Stimulated activated CD4-positive, alpha-beta T cell treated with anti-CD3 and anti-CD28 coated beads, Interleukin-2, amount 100 ng/mL, for 4 hours (primary cell): Measurements from ENCODE around the gene KRTAP5-1.
"Not testable (repeated sequence)": the region's sequence is repeated elsewhere in the genome, so short reads cannot be mapped to it uniquely, and the experiment has no call there.

Source experiments
- DNase-seq: peaks from one replicate; pipeline ENCODE4 v3.0.0-alpha.2; 2020; ENCODE audit warnings: low read depth

KRTAP5-1 gene, protein sequence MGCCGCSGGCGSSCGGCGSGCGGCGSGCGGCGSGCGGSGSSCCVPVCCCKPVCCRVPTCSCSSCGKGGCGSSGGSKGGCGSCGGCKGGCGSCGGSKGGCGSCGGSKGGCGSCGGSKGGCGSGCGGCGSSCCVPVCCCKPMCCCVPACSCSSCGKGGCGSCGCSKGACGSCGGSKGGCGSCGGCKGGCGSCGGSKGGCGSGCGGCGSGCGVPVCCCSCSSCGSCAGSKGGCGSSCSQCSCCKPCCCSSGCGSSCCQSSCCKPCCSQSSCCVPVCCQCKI

DNA sequence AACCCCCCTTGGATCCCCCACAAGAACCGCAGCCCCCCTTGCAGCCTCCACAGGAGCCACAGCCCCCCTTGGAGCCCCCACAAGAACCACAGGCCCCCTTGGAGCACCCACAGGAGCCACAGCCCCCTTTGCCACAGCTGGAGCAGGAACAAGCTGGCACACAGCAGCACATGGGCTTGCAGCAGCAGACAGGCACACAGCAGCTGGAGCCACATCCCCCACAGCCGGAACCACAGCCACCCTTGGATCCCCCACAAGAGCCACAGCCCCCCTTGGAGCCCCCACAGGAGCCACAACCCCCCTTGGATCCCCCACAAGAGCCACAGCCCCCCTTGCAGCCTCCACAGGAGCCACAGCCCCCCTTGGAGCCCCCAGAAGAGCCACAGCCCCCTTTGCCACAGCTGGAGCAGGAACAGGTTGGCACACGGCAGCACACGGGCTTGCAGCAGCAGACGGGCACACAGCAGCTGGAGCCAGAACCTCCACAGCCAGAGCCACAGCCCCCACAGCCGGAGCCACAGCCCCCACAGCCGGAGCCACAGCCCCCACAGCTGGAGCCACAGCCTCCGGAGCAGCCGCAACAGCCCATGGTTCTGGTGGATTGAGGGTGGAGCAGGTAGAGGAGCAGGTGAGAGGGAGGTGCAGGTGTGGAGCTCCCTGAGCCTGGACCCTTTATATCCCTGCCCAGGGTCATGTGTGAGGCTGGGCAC lies at the start of gene KRTAP5-1:
Gene KRTAP5-1, minus strand, starts transcription at position 623 of the 710 bp plus-strand sequence. Its CDS starts 34 bp downstream, at position 589.
- not testable (repeated sequence) for DNase-seq

DNA sequence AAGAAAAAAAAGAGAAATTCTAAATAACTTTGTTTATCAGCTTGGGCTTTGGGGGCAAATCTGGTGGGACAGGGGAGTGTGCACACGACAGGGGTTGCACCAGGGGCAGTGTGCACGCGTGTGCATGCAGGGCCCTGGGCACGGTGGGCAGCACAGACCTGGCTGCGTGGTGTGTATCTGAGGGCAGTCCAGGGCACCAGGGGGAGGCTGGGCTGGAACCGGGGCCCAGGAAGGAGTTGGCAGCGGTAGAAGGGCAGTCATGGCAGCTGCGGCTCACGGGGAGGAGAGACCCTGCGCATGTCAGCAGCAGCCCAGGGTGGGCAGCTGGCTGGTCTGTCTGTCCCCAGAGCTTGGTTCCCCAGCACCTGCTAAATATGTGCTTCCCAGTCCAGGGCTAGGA lies 48.8 kb upstream of the KRTAP5-1 start:
- DNase-seq, result no peak

DNA sequence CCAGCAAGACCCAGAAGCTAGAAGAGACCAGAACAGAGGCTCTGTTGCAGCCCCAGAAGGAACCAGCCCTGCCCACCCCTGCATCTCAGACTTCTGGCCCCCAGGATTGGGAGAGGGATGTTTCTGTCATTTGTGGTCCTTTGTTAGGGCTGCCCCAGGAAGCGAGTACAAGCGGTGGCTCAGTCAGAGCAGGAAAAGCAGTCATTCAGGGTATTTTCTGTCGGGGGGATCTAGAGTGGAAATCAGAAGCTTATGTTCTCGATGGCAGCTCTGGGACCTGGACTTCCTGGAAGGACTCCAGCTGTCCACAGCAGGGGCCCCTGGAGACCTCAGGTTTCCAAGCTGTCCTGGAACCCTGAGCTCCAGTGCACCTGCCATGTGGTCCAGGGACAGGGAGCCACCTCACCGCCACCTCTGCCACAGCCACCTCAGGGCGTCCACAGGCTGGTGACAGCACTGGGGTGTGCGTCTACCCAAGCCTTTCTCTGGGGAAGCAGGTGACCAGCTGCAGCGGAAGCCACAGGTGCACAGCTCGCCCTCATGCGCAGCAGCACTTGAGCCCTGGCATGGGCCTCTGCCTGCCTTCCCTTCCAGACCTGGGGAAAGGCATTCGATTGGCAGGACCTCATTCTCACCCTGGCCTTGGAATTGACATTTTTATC lies 47.1 kb upstream of the KRTAP5-1 start:
- no peak for DNase-seq

DNA sequence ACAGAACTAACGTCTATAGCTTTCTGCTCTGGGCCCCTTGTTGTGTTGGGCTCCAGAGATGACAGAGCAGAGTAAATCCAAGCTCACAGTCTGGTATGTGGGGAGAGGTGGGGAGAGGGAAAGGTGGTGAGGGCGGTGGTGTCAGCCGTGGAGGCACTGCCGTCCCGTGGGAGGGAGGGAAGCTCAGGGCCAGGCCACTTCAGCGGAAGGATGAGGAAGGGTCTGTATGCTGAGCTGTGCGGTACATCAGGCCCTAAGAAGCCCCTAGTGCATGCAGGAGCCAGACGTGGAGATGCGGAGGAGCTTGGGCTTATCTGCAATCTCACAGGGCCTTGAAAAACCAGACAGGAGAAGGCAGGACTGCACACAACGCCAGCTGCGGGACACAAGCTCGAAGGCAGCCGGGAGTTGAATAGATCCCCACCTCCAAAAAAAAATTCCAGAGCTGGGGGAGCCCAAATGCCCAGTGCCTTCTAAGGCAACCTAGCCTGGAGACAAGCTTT lies 46.0 kb upstream of the KRTAP5-1 start:
- DNase-seq, result no peak

DNA sequence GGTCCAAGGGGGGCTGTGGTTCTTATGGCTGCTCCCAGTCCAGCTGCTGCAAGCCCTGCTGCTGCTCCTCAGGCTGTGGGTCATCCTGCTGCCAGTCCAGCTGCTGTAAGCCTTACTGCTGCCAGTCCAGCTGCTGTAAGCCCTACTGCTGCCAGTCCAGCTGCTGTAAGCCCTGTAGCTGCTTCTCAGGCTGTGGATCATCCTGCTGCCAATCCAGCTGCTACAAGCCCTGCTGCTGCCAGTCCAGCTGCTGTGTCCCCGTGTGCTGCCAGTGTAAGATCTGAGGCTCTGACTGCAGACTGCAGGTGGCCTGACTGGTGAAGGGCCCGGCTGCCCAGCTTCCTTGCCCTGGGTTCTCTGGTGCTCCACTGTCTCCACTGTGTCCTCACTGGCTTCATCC lies 45.2 kb upstream of the KRTAP5-1 start:
- no peak for DNase-seq

DNA sequence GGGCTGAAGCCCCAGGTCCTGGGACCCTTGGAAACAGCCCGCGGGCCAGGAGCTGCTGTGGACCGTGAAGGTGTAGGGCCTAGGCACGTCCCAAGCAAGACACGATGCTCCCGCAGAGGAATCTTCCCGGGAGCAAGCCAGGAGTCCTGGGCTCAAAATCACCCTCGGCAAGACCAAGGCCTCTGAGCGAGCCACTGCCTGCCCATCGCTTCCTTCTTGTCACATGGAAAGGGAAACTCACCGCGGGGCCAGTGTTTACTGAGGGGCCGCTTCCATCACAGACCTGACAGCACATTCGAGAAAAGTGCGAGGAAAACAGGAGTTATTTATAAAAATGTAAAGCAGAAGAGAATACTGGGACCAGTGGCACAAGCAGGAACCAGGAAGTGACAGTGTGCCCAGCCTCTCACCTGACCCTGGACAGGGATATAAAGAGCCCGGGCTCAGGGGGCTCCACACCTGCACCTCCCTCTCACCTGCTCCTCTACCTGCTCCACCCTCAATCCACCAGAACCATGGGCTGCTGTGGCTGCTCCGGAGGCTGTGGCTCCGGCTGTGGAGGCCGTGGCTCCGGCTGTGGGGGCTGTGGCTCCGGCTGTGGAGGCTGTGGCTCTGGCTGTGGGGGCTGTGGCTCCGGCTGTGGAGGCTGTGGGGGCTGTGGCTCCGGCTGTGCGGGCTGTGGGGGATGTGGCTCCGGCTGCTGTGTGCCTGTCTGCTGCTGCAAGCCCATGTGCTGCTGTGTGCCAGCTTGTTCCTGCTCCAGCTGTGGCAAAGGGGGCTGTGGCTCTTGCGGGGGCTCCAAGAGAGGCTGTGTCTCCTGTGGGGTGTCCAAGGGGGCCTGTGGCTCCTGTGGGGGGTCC lies 44.5 kb upstream of the KRTAP5-1 start, which contains the start of gene KRTAP5-5:
Gene KRTAP5-5, plus strand, starts transcription at position 450 of the 860 bp plus-strand sequence. Its CDS starts 66 bp downstream, at position 516.
- no peak for DNase-seq

DNA sequence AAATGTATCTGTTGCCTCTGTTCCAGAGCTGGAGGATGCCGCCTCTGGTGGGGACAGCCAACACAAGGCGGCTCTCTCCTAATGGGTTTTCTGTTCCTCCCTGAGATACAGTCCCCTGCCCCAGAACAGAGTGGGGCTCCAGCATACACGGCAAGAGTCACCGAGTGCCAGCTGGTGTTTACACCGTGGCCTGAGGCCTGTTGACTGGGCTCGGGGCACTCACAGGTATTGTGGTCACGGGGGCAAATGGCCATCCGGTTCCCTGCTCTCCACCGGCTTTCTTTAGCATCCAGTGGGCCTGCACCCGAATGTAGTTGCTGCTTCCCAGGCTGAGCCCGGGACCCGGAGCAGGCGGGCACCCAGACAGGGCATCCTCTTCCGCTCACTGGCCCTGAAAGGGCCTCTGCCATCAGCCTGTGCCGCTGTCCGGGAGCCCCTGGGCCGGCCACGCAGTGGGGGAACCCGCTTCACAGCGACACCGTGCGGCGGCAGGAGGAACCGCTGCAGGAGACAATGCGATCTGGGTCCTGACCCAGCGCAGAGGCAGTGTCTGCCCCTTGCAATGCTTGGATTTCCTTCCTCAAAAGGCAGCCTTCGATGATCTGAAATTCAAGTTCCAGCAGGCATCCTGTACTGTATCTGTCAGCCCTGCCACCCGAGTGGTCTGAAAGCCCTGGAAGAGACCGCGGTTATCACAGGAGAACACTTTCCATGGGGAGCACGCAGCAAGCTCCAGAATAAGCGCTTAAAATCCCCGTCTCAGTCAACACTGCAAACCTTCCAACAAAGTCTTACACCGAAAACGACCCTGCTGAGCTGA lies 43.6 kb upstream of the KRTAP5-1 start:
- DNase-seq, result peak; percentile 24

DNA sequence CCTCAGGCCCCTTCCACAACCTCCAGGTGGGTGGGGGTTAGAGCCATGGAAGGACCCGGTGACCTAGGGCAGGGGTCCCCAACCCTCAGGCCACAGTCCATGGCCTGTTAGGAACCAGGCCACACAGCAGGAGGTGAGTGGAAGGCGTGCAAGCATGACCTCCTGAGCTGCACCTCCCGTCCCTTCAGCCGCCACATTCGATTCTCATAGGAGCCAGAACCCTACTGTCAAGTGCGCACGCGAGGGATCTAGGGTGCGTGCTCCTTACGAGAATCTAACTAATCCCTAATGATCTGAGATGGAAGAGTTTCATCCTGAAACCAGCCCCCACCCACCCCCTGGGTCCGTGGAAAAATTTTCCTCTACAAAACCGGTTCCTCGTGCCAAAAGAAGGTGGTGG lies 40.5 kb upstream of the KRTAP5-1 start:
- DNase-seq, result no peak

DNA sequence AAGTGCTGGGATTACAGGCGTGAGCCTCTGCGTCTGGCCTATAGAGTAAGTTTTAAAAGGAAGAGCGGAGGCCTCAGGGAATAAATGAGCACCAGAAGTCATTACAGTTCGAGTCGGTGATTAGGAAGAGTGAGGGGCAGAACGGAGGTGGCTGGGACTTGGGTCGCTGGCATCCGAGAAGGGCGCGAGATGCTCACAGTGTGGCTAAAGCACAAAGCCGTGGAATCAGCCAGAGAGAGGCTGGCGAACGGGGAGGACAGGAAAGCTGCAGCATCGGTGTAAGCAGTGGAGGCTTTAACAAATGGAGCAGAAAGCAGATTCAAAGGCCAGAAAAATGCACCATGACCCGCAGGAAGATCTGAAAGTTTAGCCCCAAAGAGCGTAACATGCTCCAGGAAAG lies 39.5 kb upstream of the KRTAP5-1 start:
- DNase-seq, result no peak

DNA sequence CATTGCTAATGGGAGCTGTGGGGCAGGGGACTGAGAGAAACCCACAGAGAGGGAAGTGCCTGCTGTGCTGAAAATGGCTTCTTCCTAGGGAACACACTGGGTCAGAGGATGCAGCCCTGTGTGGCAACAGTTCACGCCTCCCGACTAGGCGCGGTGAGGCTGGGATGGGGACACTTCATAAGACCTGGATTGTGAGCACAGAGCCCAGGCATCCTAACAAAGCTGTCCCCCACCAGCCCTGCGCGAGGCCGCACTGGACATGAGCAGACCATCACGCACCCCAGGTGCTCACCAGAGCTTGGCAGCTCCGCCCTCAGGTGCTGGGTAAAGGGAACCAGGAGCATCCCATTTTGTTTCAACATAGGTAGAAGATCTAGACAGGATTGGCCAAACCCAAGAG lies 38.6 kb upstream of the KRTAP5-1 start:
- no peak for DNase-seq

DNA sequence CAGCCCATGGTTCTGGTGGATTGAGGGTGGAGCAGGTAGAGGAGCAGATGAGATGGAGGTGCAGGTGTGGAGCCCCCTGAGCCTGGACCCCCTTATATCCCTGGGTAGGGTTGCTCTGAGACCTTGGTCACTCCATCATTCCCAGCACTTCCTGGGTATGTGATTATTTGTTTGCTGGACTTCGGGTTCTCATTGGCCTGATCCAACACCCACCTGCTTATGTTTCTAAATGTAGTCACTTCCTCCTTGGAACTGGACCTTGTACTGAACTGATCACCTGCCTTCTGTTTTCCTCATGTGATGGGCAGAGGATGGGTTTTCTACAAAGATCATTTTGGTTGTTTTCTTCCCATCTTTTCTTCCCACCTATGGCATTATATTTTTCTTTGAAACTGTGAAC lies 37.0 kb upstream of the KRTAP5-1 start, which contains the start of gene KRTAP5-4:
Gene KRTAP5-4, minus strand, starts transcription at position 53 of the 400 bp plus-strand sequence. Its CDS starts 45 bp downstream, at position 8.
- no peak for DNase-seq

DNA sequence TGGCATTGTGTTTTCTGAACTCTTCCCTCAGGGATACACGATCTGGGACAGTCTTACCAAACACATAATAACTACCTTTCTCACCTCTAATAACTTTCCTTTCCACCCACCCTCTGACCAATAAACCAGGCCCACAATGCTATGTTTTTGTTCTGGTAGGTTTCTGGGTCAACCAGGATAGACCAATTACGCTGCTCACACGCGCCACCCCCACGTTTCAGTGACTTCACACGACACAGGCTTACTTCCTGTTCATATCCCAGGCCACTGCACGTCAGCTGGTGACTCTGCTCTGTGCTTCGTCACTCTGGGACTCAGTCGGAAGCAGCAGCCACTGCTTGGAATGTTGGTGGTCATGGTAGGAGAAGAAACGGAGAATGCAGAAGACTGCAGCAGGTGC lies 34.4 kb upstream of the KRTAP5-1 start:
- no peak for DNase-seq

DNA sequence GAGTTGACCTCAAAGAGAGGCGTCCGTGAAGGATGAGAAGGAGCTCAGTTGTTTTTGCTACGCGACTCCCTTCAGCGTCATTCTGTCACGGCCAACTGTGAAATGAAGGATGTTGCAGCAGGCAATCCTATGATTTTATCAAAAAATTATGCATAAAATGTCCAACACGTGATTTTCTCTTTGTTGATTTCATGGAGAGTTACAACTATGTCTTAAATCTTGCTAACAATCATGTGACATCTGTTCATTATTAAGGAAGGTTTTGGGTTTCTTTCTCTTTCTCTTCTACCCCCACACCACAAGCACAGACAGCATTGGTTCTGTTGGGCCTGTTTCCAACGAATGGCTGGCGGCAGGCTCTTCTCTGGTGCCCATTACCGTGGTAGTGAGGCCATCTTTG lies 33.1 kb upstream of the KRTAP5-1 start:
- no peak for DNase-seq

DNA sequence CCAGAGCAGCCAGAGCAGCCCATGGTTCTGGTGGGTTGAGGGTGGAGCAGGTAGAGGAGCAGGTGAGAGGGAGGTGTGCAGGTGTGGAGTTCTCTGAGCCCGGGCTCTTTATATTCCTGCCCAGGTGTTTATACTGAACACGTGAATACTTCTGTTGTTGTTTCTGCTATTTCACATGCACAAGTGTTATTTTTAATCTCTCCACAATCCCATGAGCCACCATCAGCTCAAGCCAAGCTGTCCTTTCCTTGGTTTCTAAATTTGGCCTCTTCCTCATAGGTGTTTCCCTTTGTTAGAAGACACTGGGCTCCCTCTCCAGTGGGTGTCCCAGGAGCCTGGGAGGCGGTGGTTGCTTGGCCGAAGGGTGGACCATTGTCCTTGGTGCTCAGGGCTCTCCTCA lies 23.3 kb upstream of the KRTAP5-1 start, which contains the start of gene KRTAP5-3:
Gene KRTAP5-3, minus strand, starts transcription at position 101 of the 400 bp plus-strand sequence. Its CDS starts 78 bp downstream, at position 23.
- no peak for DNase-seq

DNA sequence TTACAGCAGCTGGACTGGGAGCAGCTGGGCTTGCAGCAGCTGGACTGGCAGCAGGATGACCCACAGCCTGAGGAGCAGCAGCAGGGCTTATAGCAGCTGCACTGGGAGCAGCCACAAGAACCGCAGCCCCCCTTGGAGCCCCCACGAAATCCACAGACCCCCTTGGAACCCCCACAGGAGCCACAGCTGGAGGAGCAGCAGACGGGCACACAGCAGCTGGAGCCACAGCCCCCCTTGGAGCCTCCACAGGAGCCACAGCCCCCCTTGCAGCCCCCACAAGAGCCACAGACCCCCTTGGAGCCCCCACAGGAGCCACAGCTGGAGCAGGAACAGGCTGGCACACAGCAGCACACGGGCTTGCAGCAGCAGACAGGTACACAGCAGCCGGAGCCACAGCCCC lies 22.8 kb upstream of the KRTAP5-1 start:
- not testable (repeated sequence) for DNase-seq

DNA sequence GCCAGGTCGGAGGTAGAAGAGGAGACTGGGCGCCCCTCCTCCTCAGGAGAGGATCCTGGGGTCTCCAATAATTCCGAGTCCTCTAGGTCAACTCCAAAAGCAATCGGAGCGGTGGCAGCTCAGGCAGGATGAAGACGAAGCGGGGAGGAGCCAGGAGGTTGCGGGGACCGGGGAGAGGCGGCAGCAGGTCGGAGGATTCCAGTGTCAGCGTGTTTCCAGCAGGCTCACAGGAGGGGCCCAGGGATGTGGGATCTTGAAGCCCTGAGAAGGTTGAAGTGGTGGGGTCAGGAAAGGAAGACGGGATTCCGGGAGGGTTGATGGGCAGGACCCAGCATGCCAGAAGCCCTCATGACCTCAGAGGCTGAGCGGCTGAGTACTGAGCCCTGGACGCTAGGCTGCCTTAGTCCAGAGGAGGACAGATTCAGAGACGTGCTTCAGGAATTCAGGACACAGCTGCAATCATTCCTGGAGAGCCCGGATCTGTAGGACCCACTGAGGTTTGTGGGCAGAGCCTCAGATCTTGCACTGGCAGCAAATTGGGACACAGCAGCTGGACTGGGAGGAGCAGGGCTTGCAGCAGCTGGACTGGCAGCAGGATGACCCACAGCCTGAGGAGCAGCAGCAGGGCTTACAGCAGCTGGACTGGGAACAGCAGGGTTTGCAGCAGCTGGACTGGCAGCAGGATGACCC lies 22.2 kb upstream of the KRTAP5-1 start:
- not testable (repeated sequence) for DNase-seq

DNA sequence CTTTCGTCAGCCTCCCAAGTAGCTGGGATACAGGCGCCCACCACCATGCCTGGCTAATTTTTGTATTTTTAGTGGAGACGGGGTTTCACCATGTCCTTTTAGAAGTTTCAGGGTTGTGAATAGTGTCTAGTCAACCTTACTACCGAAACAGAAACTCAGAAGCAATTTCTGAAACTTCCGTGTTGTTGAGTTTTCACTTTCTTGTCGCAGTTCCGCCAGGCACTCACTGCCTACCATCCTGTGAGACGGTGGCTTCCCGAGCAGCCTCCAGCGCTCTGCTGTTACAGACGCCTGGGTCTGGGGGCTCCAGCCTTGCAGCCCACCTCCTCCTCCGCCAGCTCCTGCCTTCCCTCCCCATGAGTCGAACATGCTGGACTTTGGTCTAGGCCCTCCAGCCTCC lies 20.8 kb upstream of the KRTAP5-1 start:
- not testable (repeated sequence) for DNase-seq

DNA sequence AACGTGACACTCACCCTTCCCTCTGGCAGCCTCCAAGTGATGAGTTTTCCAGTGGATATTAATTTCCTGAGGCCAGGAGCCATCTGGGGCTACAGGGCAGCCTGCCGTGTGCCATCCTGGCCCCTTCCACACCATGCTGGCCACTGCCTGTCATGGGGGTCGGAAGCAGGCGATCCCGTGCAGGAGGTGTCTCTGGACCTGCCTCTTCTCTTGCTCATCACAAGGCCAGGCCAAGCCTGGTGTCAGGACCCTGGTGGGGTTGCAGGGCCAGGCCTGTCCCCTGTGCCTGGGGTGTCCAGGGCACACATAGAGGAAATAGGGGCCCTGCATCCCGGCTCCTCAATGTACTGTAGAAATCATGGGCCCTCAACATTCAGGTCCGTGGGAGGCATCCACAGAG lies 19.6 kb upstream of the KRTAP5-1 start:
- no peak for DNase-seq

DNA sequence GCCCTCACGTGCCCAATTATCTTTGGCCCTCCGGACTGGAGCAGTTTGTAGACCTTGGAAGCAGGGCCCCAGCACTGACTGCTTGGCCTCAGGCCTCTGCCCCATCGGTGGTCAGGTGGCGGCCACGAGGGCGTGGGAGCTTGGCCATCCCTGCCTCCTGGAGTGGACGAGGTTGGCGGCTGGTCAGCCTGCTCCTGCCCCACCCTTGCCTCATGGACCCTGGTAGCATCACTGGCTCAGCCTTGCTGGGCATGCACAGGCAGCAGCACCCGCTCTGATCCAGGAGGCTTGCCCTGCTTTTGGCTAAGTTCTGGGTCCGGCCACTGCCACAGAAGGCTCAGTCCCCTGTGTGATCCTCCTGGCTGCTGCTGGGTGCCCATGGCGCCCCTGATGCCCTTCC lies 19.1 kb upstream of the KRTAP5-1 start:
- no peak for DNase-seq

DNA sequence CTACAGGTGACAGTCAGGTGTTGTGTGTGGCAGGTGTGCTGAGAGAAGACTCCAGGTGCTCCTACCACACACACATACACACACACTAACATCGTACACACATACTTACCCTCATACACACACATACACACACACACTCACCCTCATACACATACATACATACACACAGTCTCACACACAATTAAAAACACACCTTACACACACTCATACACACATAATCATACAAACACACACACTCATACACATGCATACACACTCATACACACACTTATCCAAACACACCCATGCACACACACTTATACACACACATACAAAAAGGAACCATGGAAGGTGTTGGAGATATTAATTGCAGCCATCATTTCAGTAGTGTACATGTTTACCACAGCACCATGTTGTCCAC lies 18.5 kb upstream of the KRTAP5-1 start:
- DNase-seq, result no peak
